IMR-90 (cell line): ENCODE measurements around the gene MAEL. TPM values are rescaled to one million over a fixed set of nuclear protein-coding genes. Genes with fewer than 3 reads are reported as not detected.

Experiments
- ATAC-seq: fragments of 200-7000 bp; cut with Tn5 transposase; 2 replicates; pipeline ENCODE4 v1.9.1; 2020; ENCODE audit warnings: low read depth, mild to moderate bottlenecking, moderate library complexity
- BruUV-seq: library from RNA; stranded (reverse); fragments of 400-500 nt; replicated peaks from 2 replicates; lab custom pipeline; 2021; lab: Mats Ljungman, UMichigan
- CTCF ChIA-PET: fragments of 300-600 bp; formaldehyde crosslinking; extraction: SDS; loops from one replicate; lab custom pipeline; 2021; ENCODE audit warnings: antibody characterized with exemption; lab: Yijun Ruan, JAX
- POLR2A ChIA-PET: fragments of 300-600 bp; sonication (Branson Sonifier 250); formaldehyde crosslinking; loops from one replicate; lab custom pipeline; 2022; ENCODE audit warnings: antibody characterized with exemption; ENCODE audit not compliant: unreplicated experiment; lab: Charles Lee
- DNase-seq: peaks from one replicate; pipeline ENCODE4 v3.0.0; 2013
- H2AFZ ChIP-seq: replicated peaks from 2 replicates; pipeline ENCODE3; 2013; ENCODE audit warnings: low read length, mild to moderate bottlenecking; ENCODE audit not compliant: poor library complexity
- H2AK5ac ChIP-seq: 2 replicates; pipeline ENCODE4 v1.6.1; 2013; ENCODE audit warnings: low read depth, low read length, inconsistent platforms
- H2AK9ac ChIP-seq: replicated peaks from 2 replicates; pipeline ENCODE3; 2013; ENCODE audit warnings: mild to moderate bottlenecking, low read depth, low read length, moderate library complexity; ENCODE audit not compliant: poor library complexity
- H2BK120ac ChIP-seq: 2 replicates; pipeline ENCODE4 v1.6.1; 2013; ENCODE audit warnings: low read depth, low read length, inconsistent platforms
- H2BK15ac ChIP-seq: 3 replicates; pipeline ENCODE4 v1.6.1; 2013; ENCODE audit warnings: low read depth, low read length, inconsistent platforms
- H2BK20ac ChIP-seq: 2 replicates; pipeline ENCODE4 v1.6.1; 2013; ENCODE audit warnings: low read depth, mild to moderate bottlenecking, inconsistent platforms, low read length, moderate library complexity
- H2BK5ac ChIP-seq: 2 replicates; pipeline ENCODE4 v1.6.1; 2013; ENCODE audit warnings: mild to moderate bottlenecking, low read depth, low read length, inconsistent platforms; ENCODE audit not compliant: poor library complexity, severe bottlenecking
- H3K14ac ChIP-seq: replicated peaks from 2 replicates; pipeline ENCODE4 v1.6.1; 2013; ENCODE audit warnings: low read depth, low read length, inconsistent platforms
- H3K18ac ChIP-seq: 2 replicates; pipeline ENCODE4 v1.6.1; 2013; ENCODE audit warnings: low read depth, low read length, control low read depth
- H3K23ac ChIP-seq: 2 replicates; pipeline ENCODE4 v1.6.1; 2013; ENCODE audit warnings: low read depth, low read length, inconsistent platforms
- H3K27ac ChIP-seq: 2 replicates; pipeline ENCODE4 v1.5.1; 2013; ENCODE audit warnings: mild to moderate bottlenecking, control low read depth, low read length; ENCODE audit not compliant: insufficient read depth
- H3K27me3 ChIP-seq: 2 replicates; pipeline ENCODE4 v1.6.1; 2013; ENCODE audit warnings: low read length; ENCODE audit not compliant: control insufficient read depth, insufficient read depth
- H3K36me3 ChIP-seq: 2 replicates; pipeline ENCODE4 v1.6.1; 2013; ENCODE audit warnings: low read length, mixed read lengths; ENCODE audit not compliant: control insufficient read depth, insufficient read depth
- H3K4ac ChIP-seq: 2 replicates; pipeline ENCODE4 v1.6.1; 2013; ENCODE audit warnings: low read depth, low read length, inconsistent platforms
- H3K4me1 ChIP-seq: 2 replicates; pipeline ENCODE4 v1.6.1; 2013; ENCODE audit warnings: low read length, mixed read lengths; ENCODE audit not compliant: control insufficient read depth, insufficient read depth
- H3K4me2 ChIP-seq: 2 replicates; pipeline ENCODE4 v1.6.1; 2013; ENCODE audit warnings: low read depth, mild to moderate bottlenecking, control low read depth, low read length, moderate library complexity
- H3K4me3 ChIP-seq: 2 replicates; pipeline ENCODE4 v1.5.1; 2013; ENCODE audit warnings: low read depth, mild to moderate bottlenecking, control low read depth, low read length, moderate library complexity; ENCODE audit not compliant: insufficient read depth
- H3K56ac ChIP-seq: 2 replicates; pipeline ENCODE4 v1.6.1; 2013; ENCODE audit warnings: low read length, inconsistent platforms; ENCODE audit not compliant: insufficient read depth; ENCODE audit errors: extremely low read depth
- H3K79me1 ChIP-seq, 2 experiments: 2 replicates each; pipeline ENCODE4 v1.6.1; 2013; ENCODE audit warnings: low read length in 2 of 2, inconsistent platforms in 1 of 2, low read depth in 1 of 2
- H3K9ac ChIP-seq: 2 replicates; pipeline ENCODE4 v1.6.1; 2013; ENCODE audit warnings: low read depth, low read length, control low read depth
- H3K9me1 ChIP-seq: 2 replicates; pipeline ENCODE4 v1.6.1; 2013; ENCODE audit warnings: low read length, inconsistent platforms; ENCODE audit not compliant: insufficient read depth
- H3K9me3 ChIP-seq: 2 replicates; pipeline ENCODE4 v1.6.1; 2013; ENCODE audit warnings: low read length; ENCODE audit not compliant: control insufficient read depth, insufficient read depth
- H4K20me1 ChIP-seq: 2 replicates; pipeline ENCODE4 v1.6.1; 2013; ENCODE audit warnings: low read length, inconsistent platforms; ENCODE audit not compliant: insufficient read depth
- H4K5ac ChIP-seq: 2 replicates; pipeline ENCODE4 v1.6.1; 2013; ENCODE audit warnings: mild to moderate bottlenecking, low read depth, low read length, control low read depth
- H4K8ac ChIP-seq, 2 experiments: 2 replicates each; pipeline ENCODE4 v1.6.1; 2013; ENCODE audit warnings: low read depth in 2 of 2, low read length in 2 of 2, control low read depth in 1 of 2, inconsistent platforms in 1 of 2
- H4K91ac ChIP-seq: 2 replicates; pipeline ENCODE4 v1.6.1; 2013; ENCODE audit warnings: low read depth, low read length, inconsistent platforms; ENCODE audit not compliant: insufficient read depth
- BHLHE40 ChIP-seq: fragments of 150-350 bp; IDR thresholded peaks from 2 replicates; pipeline ENCODE4 v1.6.1; 2016; ENCODE audit warnings: mild to moderate bottlenecking, low read depth, low read length
- CEBPB ChIP-seq: IDR thresholded peaks from 2 replicates; pipeline ENCODE4 v1.6.1; 2012; ENCODE audit warnings: low read depth, low read length, improper control_type of control experiment
- CHD1 ChIP-seq: IDR thresholded peaks from 2 replicates; pipeline ENCODE4 v1.6.1; 2012; ENCODE audit warnings: low read depth, low read length, improper control_type of control experiment
- ELK1 ChIP-seq: fragments of 150-350 bp; IDR thresholded peaks from 2 replicates; pipeline ENCODE4 v1.6.1; 2016; ENCODE audit warnings: low read depth, mild to moderate bottlenecking, low read length, moderate library complexity, borderline replicate concordance
- FOS ChIP-seq: fragments of 150-350 bp; IDR thresholded peaks from 2 replicates; pipeline ENCODE4 v1.6.1; 2016; ENCODE audit warnings: low read depth, low read length
- MAFK ChIP-seq: IDR thresholded peaks from 2 replicates; pipeline ENCODE4 v1.6.1; 2012; ENCODE audit warnings: low read depth, low read length, improper control_type of control experiment
- MAZ ChIP-seq: IDR thresholded peaks from 2 replicates; pipeline ENCODE4 v1.6.1; 2012; ENCODE audit warnings: low read depth, mild to moderate bottlenecking, low read length, improper control_type of control experiment, moderate library complexity, borderline replicate concordance
- MXI1 ChIP-seq: IDR thresholded peaks from 2 replicates; pipeline ENCODE4 v1.6.1; 2012; ENCODE audit warnings: low read depth, mild to moderate bottlenecking, low read length, moderate library complexity, borderline replicate concordance
- NFE2L2 ChIP-seq: fragments of 150-350 bp; IDR thresholded peaks from 2 replicates; pipeline ENCODE4 v1.6.1; 2016; ENCODE audit warnings: low read depth, mild to moderate bottlenecking, low read length
- POLR2A ChIP-seq: IDR thresholded peaks from 2 replicates; pipeline ENCODE4 v1.6.1; 2012; ENCODE audit warnings: mild to moderate bottlenecking, low read depth, low read length
- RAD21 ChIP-seq: IDR thresholded peaks from 2 replicates; pipeline ENCODE4 v1.6.1; 2012; ENCODE audit warnings: low read length, improper control_type of control experiment
- RCOR1 ChIP-seq: IDR thresholded peaks from 2 replicates; pipeline ENCODE4 v1.6.1; 2012; ENCODE audit warnings: mild to moderate bottlenecking, low read length, improper control_type of control experiment; ENCODE audit not compliant: insufficient replicate concordance
- RFX5 ChIP-seq: IDR thresholded peaks from 2 replicates; pipeline ENCODE4 v1.8.0; 2012; ENCODE audit warnings: low read depth, mild to moderate bottlenecking, low read length, moderate library complexity
- SMC3 ChIP-seq: fragments of 150-350 bp; IDR thresholded peaks from 2 replicates; pipeline ENCODE4 v1.6.1; 2016; ENCODE audit warnings: low read depth, mild to moderate bottlenecking, antibody characterized with exemption, low read length, moderate library complexity
- WGBS, 2 experiments: methylation state at CpG; one replicate each; pipeline versions ENCODE4 v1.1.5 to v1.1.7; 2013; ENCODE audit warnings: missing lambda C conversion rate in 2 of 2; ENCODE audit not compliant: insufficient read length in 1 of 2; ENCODE audit errors: extremely low coverage in 2 of 2; 5-methylcytosine and 5-hydroxymethylcytosine counted together
- dilution Hi-C: fragments of 300-500 bp; cut with HindIII; formaldehyde crosslinking; loops from one replicate; pipeline ENCODE4 v1.14.3; 2018; ENCODE audit warnings: low sequenced_read_pairs; ENCODE audit not compliant: unreplicated experiment
- in situ Hi-C: fragments of 300-500 bp; cut with MboI; formaldehyde crosslinking; loops from 3 replicates; pipeline ENCODE4 v1.14.3; 2019; ENCODE audit warnings: low sequenced_read_pairs, inconsistent platforms, mixed read lengths
- intact Hi-C: fragments of 100-400 bp; cut with micrococcal nuclease; formaldehyde crosslinking; loops from 2 replicates; pipeline ENCODE4 v1.10.0; 2022
- polyA plus RNA-seq, 3 experiments: library from polyadenylated mRNA; depleted of rRNA; stranded (reverse); fragments of >200 nt; gene quantifications; 2 replicates each; pipeline ENCODE4 v1.2.3, GENCODE V29; 2012; ENCODE audit warnings: low replicate concordance in 1 of 3
- total RNA-seq: library from RNA; depleted of rRNA; stranded (reverse); fragments of >200 nt; gene quantifications from 2 replicates; pipeline ENCODE4 v1.2.3, GENCODE V29; 2012
- TF ChIP-seq, protein P1 (sequence below): conservative IDR thresholded peaks from 2 replicates; pipeline ENCODE4 v1.5.1; 2012; ENCODE audit warnings: mild to moderate bottlenecking, low read depth, low read length, improper control_type of control experiment
- TF ChIP-seq, protein P2 (sequence below): fragments of 150-350 bp; IDR thresholded peaks from 2 replicates; pipeline ENCODE4 v1.6.1; 2017; ENCODE audit warnings: mild to moderate bottlenecking, antibody characterized with exemption, low read length, low read depth

MAEL gene
- total and polyA plus RNA-seq, 2 of the 4 experiments (the other 2 are of a cell fraction): not detected

DNA sequence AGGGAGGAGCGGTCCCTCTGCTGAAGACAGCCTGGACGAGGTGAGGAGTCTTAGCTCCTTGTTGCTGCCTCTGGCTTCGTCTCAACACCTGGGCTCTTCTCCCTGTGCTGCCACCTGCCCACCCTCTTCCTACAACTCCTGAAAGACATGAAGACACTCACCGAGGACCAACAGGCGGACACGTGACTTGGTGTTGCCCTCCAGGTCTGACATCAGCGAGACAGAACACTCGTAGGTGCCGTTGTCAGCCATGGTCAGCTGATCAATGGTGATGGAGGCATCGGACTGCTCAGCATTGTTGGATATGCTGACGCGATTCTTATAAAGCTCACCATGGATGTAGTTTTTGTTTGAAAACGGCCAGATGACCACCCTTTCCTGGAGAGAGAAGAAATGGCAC, 79.7 kb downstream of the MAEL start:
- BruUV-seq: no TSS peak
- Histone ChIP-seq H2BK120ac (no peak overlapping the region), H4K20me1 (no peaks in the 10 kb centered on the region), H4K5ac (no peak overlapping the region), H3K4me3 (no peak overlapping the region), H3K9ac (no peak overlapping the region), H2AK9ac (no peak overlapping the region), H3K4ac (no peak overlapping the region), H3K4me1 (no peaks in the 10 kb centered on the region), H3K23ac (no peak overlapping the region), H3K18ac (no peak overlapping the region), H2BK20ac (no peak overlapping the region), H2AFZ (no peak overlapping the region), H4K8ac (no peak overlapping the region), H3K9me1 (no peaks in the 10 kb centered on the region), H3K4me2 (no peak overlapping the region), H3K79me1 (no peaks in the 10 kb centered on the region), H3K27ac (no peak overlapping the region), H3K27me3 (peaks cover 15% of the 10 kb centered on the region), H4K91ac (no peak overlapping the region), H3K9me3 (no peaks in the 10 kb centered on the region), H2BK15ac (no peak overlapping the region), H3K36me3 (no peaks in the 10 kb centered on the region), H2BK5ac (no peak overlapping the region), H3K14ac (no peak overlapping the region), H2AK5ac (no peak overlapping the region), H3K56ac (no peak overlapping the region)
- ChIA-PET POLR2A (no interaction called here), CTCF (no interaction called here)
- WGBS, 2 experiments: 91% methylated on average over 8 of the region's 13 CpGs; no CpG with 5 or more reads in 1 of the 2 experiments
- in situ Hi-C loops (loop anchor here (5.0 to 10.0 kb wide), 2 partner anchors 379 to 466 kb away; no protein-coding TSS in a partner anchor), dilution Hi-C loops (no loop called here), intact Hi-C loops (loop anchor here (5.0 kb wide), 2 partner anchors 154 to 619 kb away; partner anchors contain the start of gene POU2F1)
- DNase-seq: no peak
- TF ChIP-seq, protein P1, sequence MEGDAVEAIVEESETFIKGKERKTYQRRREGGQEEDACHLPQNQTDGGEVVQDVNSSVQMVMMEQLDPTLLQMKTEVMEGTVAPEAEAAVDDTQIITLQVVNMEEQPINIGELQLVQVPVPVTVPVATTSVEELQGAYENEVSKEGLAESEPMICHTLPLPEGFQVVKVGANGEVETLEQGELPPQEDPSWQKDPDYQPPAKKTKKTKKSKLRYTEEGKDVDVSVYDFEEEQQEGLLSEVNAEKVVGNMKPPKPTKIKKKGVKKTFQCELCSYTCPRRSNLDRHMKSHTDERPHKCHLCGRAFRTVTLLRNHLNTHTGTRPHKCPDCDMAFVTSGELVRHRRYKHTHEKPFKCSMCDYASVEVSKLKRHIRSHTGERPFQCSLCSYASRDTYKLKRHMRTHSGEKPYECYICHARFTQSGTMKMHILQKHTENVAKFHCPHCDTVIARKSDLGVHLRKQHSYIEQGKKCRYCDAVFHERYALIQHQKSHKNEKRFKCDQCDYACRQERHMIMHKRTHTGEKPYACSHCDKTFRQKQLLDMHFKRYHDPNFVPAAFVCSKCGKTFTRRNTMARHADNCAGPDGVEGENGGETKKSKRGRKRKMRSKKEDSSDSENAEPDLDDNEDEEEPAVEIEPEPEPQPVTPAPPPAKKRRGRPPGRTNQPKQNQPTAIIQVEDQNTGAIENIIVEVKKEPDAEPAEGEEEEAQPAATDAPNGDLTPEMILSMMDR: no peak
- TF ChIP-seq BHLHE40 (no peak), SMC3 (no peak), FOS (no peak), RCOR1 (no peak), NFE2L2 (no peak), RFX5 (no peak), MXI1 (no peak), MAFK (no peak), ELK1 (no peak), RAD21 (no peak), CEBPB (no peak), MAZ (no peak), CHD1 (no peak), POLR2A (no peak)
- TF ChIP-seq, protein P2, sequence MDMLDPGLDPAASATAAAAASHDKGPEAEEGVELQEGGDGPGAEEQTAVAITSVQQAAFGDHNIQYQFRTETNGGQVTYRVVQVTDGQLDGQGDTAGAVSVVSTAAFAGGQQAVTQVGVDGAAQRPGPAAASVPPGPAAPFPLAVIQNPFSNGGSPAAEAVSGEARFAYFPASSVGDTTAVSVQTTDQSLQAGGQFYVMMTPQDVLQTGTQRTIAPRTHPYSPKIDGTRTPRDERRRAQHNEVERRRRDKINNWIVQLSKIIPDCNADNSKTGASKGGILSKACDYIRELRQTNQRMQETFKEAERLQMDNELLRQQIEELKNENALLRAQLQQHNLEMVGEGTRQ: no peak
- no peak for ATAC-seq
